ENCODE results near the gene ADAMTS13.

The ADAMTS13 gene

GRCh38 chr9:133457233-133457632 is 35.1 kb downstream of the ADAMTS13 start:
- no peak for DNase-seq

GRCh38 chr9:133457748-133458147 is 35.6 kb downstream of the ADAMTS13 start:
- DNase-seq, result no peak

- no peak for DNase-seq
Observed at GRCh38 chr9:133458643-133459312, 36.6 kb downstream of the ADAMTS13 start.

- DNase-seq, result peak; percentile 92
Observed at GRCh38 chr9:133459476-133460404, 37.6 kb downstream of the ADAMTS13 start, which contains the start of gene CACFD1. Gene CACFD1 (plus strand): TSS chr9:133459978. CDS start chr9:133460067, 89 bp downstream.

GRCh38 chr9:133460405-133461175 is 38.4 kb downstream of the ADAMTS13 start:
- DNase-seq, result peak; percentile 66

- no peak for DNase-seq
Observed at GRCh38 chr9:133461975-133462374, 39.8 kb downstream of the ADAMTS13 start.

GRCh38 chr9:133463234-133463863 is 41.2 kb downstream of the ADAMTS13 start:
- peak; percentile 15 for DNase-seq

GRCh38 chr9:133463864-133464615 is 41.9 kb downstream of the ADAMTS13 start:
- no peak for DNase-seq

- DNase-seq, result no peak
Observed at GRCh38 chr9:133464638-133465037, 42.5 kb downstream of the ADAMTS13 start.

- no peak for DNase-seq
Observed at GRCh38 chr9:133465984-133466383, 43.8 kb downstream of the ADAMTS13 start.

GRCh38 chr9:133467101-133467500 is 44.9 kb downstream of the ADAMTS13 start:
- no peak for DNase-seq

GRCh38 chr9:133468374-133468773 is 46.2 kb downstream of the ADAMTS13 start:
- no peak for DNase-seq

GRCh38 chr9:133468777-133469421 is 46.7 kb downstream of the ADAMTS13 start:
- no peak for DNase-seq

GRCh38 chr9:133470427-133470924 is 48.3 kb downstream of the ADAMTS13 start:
- DNase-seq, result no peak

GRCh38 chr9:133470988-133471387 is 48.8 kb downstream of the ADAMTS13 start:
- DNase-seq, result no peak

- no peak for DNase-seq
Observed at GRCh38 chr9:133471551-133472276, 49.5 kb downstream of the ADAMTS13 start.

- no peak for DNase-seq
Observed at GRCh38 chr9:133472277-133472645, 50.1 kb downstream of the ADAMTS13 start.

- no peak for DNase-seq
Observed at GRCh38 chr9:133472753-133473378, 50.7 kb downstream of the ADAMTS13 start.

GRCh38 chr9:133473743-133474142 is 51.6 kb downstream of the ADAMTS13 start:
- no peak for DNase-seq

GRCh38 chr9:133474215-133474614 is 52.0 kb downstream of the ADAMTS13 start:
- DNase-seq, result no peak

Measured in CD4-positive, alpha-beta T cell treated with Interleukin-21 for 1 hour (primary cell).